ENCODE results near the gene GSK3B. TPM values are rescaled to one million over a fixed set of nuclear protein-coding genes. Genes with fewer than 3 reads are reported as not detected.
A peak's percentile ranks its signal among the peaks of the same experiment; 100 is the strongest.
"Not testable (repeated sequence)": the region's sequence is repeated elsewhere in the genome, so short reads cannot be mapped to it uniquely, and the experiment has no call there.

Gene GSK3B
- total RNA-seq, 2 donors from 2014 or later, result 26.3 to 44.2 TPM

- Mint-ChIP-seq H3K9me3 (no peaks in the 10 kb centered on the region), H3K36me3 (peaks cover 0 to 6% of the 10 kb centered on the region in 2 donors), H3K27ac (no peak overlapping the region)
- ATAC-seq, result no peak
- no peak for DNase-seq (ENCODE audit: low spot score in 2 of 2)
Measured at GRCh38 chr3:119901148-119901547, 193.1 kb downstream of the GSK3B start.

- Mint-ChIP-seq H3K36me3 (no peaks in the 10 kb centered on the region), H3K9me3 (no peaks in the 10 kb centered on the region), H3K27ac (no peak overlapping the region)
- DNase-seq (ENCODE audit: low spot score in 2 of 2), result no peak
- ATAC-seq, result peak; percentile 44 to 76
Measured at GRCh38 chr3:119899192-119899511, 195.1 kb downstream of the GSK3B start.

- no peaks in the 10 kb centered on the region for H3K9me3 Mint-ChIP-seq
- no peaks in the 10 kb centered on the region for H3K36me3 Mint-ChIP-seq
- ATAC-seq (peak in 1 of 2 donors; percentile 43), DNase-seq (ENCODE audit: low spot score in 2 of 2) (no peak)
- H3K27ac Mint-ChIP-seq, result no peak overlapping the region
Measured at GRCh38 chr3:119898478-119899191, 195.6 kb downstream of the GSK3B start.

DNA sequence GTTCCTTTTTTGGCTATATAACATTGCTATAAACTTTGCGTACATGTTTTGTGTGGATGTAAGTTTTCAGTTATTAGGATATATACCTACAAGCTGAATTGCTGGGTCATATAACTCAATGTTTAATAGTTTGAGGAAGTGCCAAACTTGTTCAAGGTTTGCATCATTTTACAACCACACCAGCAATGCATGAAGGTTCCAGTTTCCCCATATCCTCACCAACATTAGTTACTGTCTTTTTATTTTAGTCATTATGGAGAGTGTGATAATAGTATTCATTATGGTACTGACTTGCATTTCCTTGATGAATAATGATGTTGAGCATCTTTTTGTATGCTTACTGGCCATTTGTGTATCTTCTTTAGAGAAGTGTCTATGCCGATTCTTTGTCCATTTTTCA, 200.1 kb downstream of the GSK3B start:
- ATAC-seq, result peak; percentile 20 to 70
- H3K36me3 Mint-ChIP-seq, result peaks cover 4 to 9% of the 10 kb centered on the region in 2 donors
- no peak for DNase-seq (ENCODE audit: low spot score in 2 of 2)
- H3K9me3 Mint-ChIP-seq, result peaks cover 4% of the 10 kb centered on the region in 2 donors
- no peak overlapping the region for H3K27ac Mint-ChIP-seq

DNA sequence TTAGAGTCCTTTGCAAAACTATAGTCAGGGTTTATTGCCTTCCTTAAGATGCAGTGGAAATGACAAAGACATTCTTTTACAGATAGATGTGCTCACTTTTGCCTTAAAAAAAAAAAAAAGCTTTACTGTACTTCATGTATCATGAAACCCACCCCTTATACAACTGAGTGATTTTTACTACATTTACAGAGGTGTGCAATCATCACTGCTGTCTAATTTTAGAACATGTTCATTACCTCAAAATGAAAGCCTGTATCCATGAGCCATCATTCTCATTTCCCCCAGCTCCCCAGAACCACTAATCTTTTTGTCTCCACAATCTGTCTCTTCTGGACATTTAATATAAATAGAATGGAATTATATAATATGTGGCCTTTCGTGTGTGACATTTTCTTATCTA, 200.5 kb downstream of the GSK3B start:
- Mint-ChIP-seq H3K36me3 (peaks cover 9 to 13% of the 10 kb centered on the region in 2 donors), H3K27ac (no peak overlapping the region), H3K9me3 (peaks cover 7% of the 10 kb centered on the region in 2 donors)
- no peak for DNase-seq (ENCODE audit: low spot score in 2 of 2)
- ATAC-seq, result peak in 1 of 2 donors; percentile 80

- peak in 1 of 2 donors; percentile 51 for DNase-seq (ENCODE audit: low spot score in 2 of 2)
- H3K36me3 Mint-ChIP-seq, result peaks cover 9 to 24% of the 10 kb centered on the region in 2 donors
- H3K27ac Mint-ChIP-seq, result no peak overlapping the region
- peaks cover 7% of the 10 kb centered on the region in 2 donors for H3K9me3 Mint-ChIP-seq
- peak in 1 of 2 donors; percentile 79 for ATAC-seq
Measured at GRCh38 chr3:119891944-119892721, 202.1 kb downstream of the GSK3B start.

DNA sequence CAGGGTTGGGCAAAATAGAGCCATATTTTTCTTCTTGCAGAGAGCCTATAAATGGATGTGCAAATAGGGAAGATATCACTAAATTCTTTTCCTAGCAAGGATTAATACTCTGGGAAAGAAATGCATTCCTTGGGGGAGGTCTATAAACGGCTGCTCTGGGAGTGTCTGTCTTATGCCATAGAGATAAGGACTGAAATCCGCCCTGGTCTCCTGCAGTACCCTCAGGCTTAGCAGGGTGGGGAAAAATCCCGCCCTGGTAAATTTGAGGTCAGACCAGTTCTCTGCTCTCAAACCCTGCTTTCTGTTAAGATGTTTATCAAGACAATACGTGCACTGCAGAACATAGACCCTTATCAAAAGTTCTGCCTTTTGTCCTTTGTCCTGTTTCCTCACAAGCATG, 205.6 kb downstream of the GSK3B start:
- H3K27ac Mint-ChIP-seq; H3K9me3 Mint-ChIP-seq; DNase-seq (ENCODE audit: low spot score in 2 of 2); ATAC-seq: not testable (repeated sequence)
- peaks cover 9 to 24% of the 10 kb centered on the region in 2 donors for H3K36me3 Mint-ChIP-seq

DNA sequence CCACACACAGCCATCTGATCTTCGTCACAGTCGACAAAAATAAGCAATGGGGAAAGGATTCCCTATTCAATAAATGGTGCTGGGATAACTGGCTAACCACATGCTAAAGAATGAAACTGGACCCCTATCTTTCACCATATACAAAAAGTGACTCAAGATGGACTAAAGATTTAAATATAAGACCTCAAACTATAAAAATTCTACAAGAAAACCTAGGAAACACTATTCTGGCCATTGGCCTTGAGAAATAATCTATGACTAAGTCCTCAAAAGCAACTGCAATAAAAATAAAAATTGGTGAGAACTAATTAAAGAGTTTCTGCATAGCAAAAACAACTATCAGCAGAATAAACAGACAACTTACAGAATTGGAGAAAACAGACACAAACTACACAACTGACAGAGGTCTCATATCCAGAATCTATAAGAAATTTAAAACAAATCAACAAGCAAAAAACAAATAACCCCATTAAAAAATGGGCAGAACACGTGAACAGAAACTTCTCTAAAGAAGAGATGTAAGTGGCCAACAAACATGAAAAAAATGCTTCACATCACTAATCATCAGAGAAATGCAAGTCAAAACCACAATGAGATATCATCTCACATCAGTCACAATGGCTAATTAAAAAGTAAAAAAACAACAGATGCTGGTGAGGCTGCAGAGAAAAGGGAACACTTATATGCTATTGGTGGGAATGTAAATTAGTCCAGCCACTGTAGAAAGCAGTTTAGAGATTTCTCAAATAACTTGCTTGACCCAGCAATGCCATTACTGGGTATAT, 208.3 kb downstream of the GSK3B start:
- no peak for ATAC-seq
- no peak for DNase-seq (ENCODE audit: low spot score in 2 of 2)
- Mint-ChIP-seq H3K36me3 (peaks cover 9 to 24% of the 10 kb centered on the region in 2 donors), H3K27ac (peak overlapping the region in 1 of 2 donors; percentile 25), H3K9me3 (peaks cover 7% of the 10 kb centered on the region in 2 donors)

DNA sequence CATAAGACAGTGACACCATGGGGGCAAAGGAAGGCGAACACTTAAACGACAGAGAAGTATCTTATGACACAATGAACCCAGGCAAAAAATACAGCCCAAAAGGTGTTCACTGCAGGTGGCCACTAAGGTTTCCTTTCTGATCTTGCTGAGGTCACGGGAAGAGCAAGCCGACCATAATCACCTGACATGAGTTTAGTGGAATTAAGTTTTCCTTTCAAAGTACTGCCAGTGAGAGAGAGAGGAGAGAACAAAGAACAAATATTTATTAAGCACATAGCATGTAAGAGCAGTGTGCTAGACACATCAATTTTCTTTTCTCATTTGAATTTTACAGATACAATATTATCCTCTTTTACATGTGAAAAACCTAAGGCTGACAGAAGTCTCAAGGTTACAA, 210.1 kb downstream of the GSK3B start:
- DNase-seq (ENCODE audit: low spot score in 2 of 2), result no peak
- Mint-ChIP-seq H3K36me3 (peaks cover 11 to 19% of the 10 kb centered on the region in 2 donors), H3K9me3 (peaks cover 3% of the 10 kb centered on the region in 2 donors), H3K27ac (no peak overlapping the region)
- ATAC-seq, result no peak

- Mint-ChIP-seq H3K27ac (no peak overlapping the region), H3K36me3 (peaks cover 6 to 15% of the 10 kb centered on the region in 2 donors), H3K9me3 (no peaks in the 10 kb centered on the region)
- no peak for ATAC-seq
- no peak for DNase-seq (ENCODE audit: low spot score in 2 of 2)
Measured at GRCh38 chr3:119883461-119884160, 210.6 kb downstream of the GSK3B start.

- no peak for ATAC-seq
- DNase-seq (ENCODE audit: low spot score in 2 of 2), result no peak
- Mint-ChIP-seq H3K9me3 (no peaks in the 10 kb centered on the region), H3K36me3 (peaks cover 5 to 6% of the 10 kb centered on the region in 2 donors), H3K27ac (no peak overlapping the region)
Measured at GRCh38 chr3:119880966-119881365, 213.3 kb downstream of the GSK3B start.

DNA sequence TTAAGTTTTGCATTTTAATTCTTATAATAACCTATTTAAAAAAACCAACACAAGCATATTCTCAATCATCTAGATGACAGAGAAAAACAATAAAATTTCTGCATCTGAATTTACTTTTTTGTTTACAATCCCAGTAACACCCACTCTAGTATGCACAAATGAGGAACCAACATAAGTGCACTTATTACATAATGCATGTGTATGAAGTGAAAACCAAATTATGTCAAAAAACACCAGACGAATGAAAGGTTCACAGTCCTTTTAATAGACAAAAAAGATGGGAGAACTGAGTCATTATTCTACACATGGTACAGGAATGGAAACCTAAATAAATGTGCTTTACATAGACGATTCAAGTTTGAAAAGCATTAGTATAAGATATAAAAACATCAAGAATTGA, 220.6 kb downstream of the GSK3B start:
- no peaks in the 10 kb centered on the region for H3K9me3 Mint-ChIP-seq

DNA sequence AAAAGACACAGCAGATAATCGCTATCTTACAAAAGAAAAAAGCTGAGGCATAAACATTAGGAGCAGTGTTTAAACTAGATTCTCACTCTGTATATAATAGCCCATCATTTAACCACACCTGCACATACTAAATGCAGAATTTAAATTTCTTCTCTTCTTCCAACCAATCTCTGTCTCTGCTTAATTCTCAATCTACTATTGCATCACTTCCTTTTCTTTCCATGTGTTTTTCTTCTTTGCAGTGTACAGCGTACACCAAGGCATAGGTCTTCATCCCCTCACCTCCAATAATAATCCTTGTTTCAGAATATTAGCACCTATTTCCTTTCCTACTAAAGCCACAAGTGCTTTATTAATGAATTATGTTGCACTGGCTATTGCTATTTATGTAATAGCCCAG, 221.5 kb downstream of the GSK3B start:
- Mint-ChIP-seq H3K27ac (peak overlapping the region; percentile 2 to 16), H3K36me3 (no peaks in the 10 kb centered on the region)
- DNase-seq (ENCODE audit: low spot score in 2 of 2), result no peak

More for the DNA sequence above, 220.6 kb downstream of the GSK3B start:
- no peaks in the 10 kb centered on the region for H3K36me3 Mint-ChIP-seq
- DNase-seq (ENCODE audit: low spot score in 2 of 2), result no peak
- ATAC-seq, result no peak
- H3K27ac Mint-ChIP-seq, result peak overlapping the region in 1 of 2 donors; percentile 16

DNA sequence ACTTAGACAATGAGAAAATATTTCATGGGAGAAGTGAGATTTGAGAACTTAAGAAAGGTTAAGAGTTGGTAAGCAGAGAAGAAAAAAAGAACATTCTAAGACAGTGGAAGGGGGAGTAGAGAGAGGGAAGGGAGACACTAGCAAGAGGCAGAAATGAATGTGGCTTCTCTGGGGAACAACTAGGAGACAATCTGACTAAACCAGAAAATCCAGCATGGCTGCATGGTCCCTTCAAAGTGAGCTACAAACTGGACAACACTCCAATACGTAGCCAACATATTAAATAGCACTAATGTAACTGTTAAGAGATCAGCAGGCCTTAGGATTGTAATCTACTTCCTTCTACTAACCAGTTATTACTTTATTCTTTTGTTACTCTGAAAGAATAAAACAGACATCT, 222.7 kb downstream of the GSK3B start:
- no peak for ATAC-seq
- no peaks in the 10 kb centered on the region for H3K9me3 Mint-ChIP-seq
- H3K36me3 Mint-ChIP-seq, result no peaks in the 10 kb centered on the region
- no peak overlapping the region for H3K27ac Mint-ChIP-seq
- DNase-seq (ENCODE audit: low spot score in 2 of 2), result no peak

More for the DNA sequence above, 221.5 kb downstream of the GSK3B start:
- ATAC-seq, result no peak
- no peaks in the 10 kb centered on the region for H3K9me3 Mint-ChIP-seq

GRCh38 chr3:119870512-119870911, 223.7 kb downstream of the GSK3B start:
- ATAC-seq, result no peak
- no peak overlapping the region for H3K27ac Mint-ChIP-seq
- no peaks in the 10 kb centered on the region for H3K36me3 Mint-ChIP-seq
- DNase-seq (ENCODE audit: low spot score in 2 of 2), result no peak
- no peaks in the 10 kb centered on the region for H3K9me3 Mint-ChIP-seq

DNA sequence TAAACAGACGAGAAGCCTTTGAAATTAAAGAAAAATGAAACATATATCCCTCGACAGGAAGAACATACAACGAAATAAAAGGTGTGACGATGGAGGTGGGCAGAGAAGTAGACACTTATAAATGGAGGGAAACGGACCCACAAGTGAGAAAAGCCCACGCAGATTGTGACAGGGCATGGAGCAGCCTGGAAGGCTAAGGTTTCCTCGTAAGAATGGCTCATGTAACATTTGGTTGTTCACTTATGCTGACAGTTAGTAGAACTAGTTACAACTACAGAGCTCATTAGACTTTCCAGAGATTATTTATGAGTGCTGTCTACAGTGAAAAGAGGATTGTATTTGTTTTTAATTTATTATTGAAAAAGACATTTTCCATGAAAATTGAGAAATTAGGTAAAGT, 229.8 kb downstream of the GSK3B start:
- ATAC-seq, result no peak
- Mint-ChIP-seq H3K27ac (no peak overlapping the region), H3K9me3 (peaks cover 0 to 9% of the 10 kb centered on the region in 2 donors), H3K36me3 (peaks cover 17 to 22% of the 10 kb centered on the region in 2 donors)
- no peak for DNase-seq (ENCODE audit: low spot score in 2 of 2)

All from activated naive CD4-positive, alpha-beta T cell treated with anti-CD3 and anti-CD28 coated beads, Interleukin-2, amount 50 U/mL, for 72 hours (primary cell).